A673 (cell line): ENCODE data around the gene IRF2. TPM values are rescaled to one million over a fixed set of nuclear protein-coding genes. Genes with fewer than 3 reads are reported as not detected.

Experiments used
- BruUV-seq: library from RNA; stranded (reverse); fragments of 400-500 nt; replicated peaks from 2 replicates; lab custom pipeline; 2021; lab: Mats Ljungman, UMichigan
- CTCF ChIA-PET: fragments of 300-600 bp; sonication (Branson Sonifier 250); formaldehyde crosslinking; loops from one replicate; lab custom pipeline; 2022; ENCODE audit warnings: antibody characterized with exemption; lab: Charles Lee
- POLR2A ChIA-PET: fragments of 300-600 bp; sonication (Branson Sonifier 250); formaldehyde crosslinking; loops from one replicate; lab custom pipeline; 2022; ENCODE audit warnings: antibody characterized with exemption; ENCODE audit not compliant: low non-redundant PET; lab: Charles Lee
- DNase-seq: peaks from one replicate; pipeline ENCODE4 v3.0.0-alpha.2; 2015; ENCODE audit warnings: low spot score
- H3K27ac ChIP-seq: fragments of 200-600 bp; sonication (generic); 2 replicates; pipeline ENCODE4 v1.5.1; 2016; ENCODE audit warnings: mixed run types, low read depth, mild to moderate bottlenecking, mixed read lengths, antibody characterized with exemption, low read length; ENCODE audit not compliant: poor library complexity, severe bottlenecking
- H3K27me3 ChIP-seq: fragments of 200-600 bp; sonication (generic); replicated peaks from 2 replicates; pipeline ENCODE4 v1.6.1; 2017; ENCODE audit warnings: mixed run types, low read depth, mild to moderate bottlenecking, mixed read lengths, antibody characterized with exemption, low read length; ENCODE audit not compliant: insufficient read depth, poor library complexity
- H3K36me3 ChIP-seq: fragments of 200-600 bp; sonication (generic); 2 replicates; pipeline ENCODE4 v1.6.1; 2016; ENCODE audit warnings: mixed run types, mild to moderate bottlenecking, mixed read lengths, antibody characterized with exemption, low read length; ENCODE audit not compliant: insufficient read depth, poor library complexity, severe bottlenecking
- H3K4me1 ChIP-seq: fragments of 200-600 bp; sonication (generic); 2 replicates; pipeline ENCODE4 v1.6.1; 2017; ENCODE audit warnings: mixed run types, mild to moderate bottlenecking, mixed read lengths, antibody characterized with exemption, low read length; ENCODE audit not compliant: insufficient read depth, poor library complexity, severe bottlenecking
- H3K4me3 ChIP-seq: fragments of 200-600 bp; sonication (generic); 2 replicates; pipeline ENCODE4 v1.5.1; 2016; ENCODE audit warnings: low read depth, mixed run types, mild to moderate bottlenecking, mixed read lengths, low read length; ENCODE audit not compliant: poor library complexity, severe bottlenecking
- H3K9me3 ChIP-seq: fragments of 200-600 bp; sonication (generic); 2 replicates; pipeline ENCODE4 v1.6.1; 2016; ENCODE audit warnings: mixed run types, low read depth, mild to moderate bottlenecking, mixed read lengths, antibody characterized with exemption, low read length; ENCODE audit not compliant: poor library complexity, severe bottlenecking
- CTCF ChIP-seq: fragments of 300-800, 200-600 bp; sonication (generic); conservative IDR thresholded peaks from 2 replicates; pipeline ENCODE4 v1.5.1; 2017; ENCODE audit warnings: low read depth, mild to moderate bottlenecking, antibody characterized with exemption, low read length, moderate library complexity, mixed read lengths
- EZH2 ChIP-seq: fragments of 200-600 bp; sonication (generic); IDR thresholded peaks from 2 replicates; pipeline ENCODE4 v1.6.1; 2017; ENCODE audit warnings: borderline replicate concordance, low read depth, mild to moderate bottlenecking, mixed read lengths, antibody characterized with exemption, low read length; ENCODE audit not compliant: poor library complexity, severe bottlenecking
- intact Hi-C: fragments of 100-400 bp; cut with micrococcal nuclease; formaldehyde crosslinking; loops from one replicate; pipeline ENCODE4 v1.10.0; 2022; ENCODE audit not compliant: unreplicated experiment
- total RNA-seq: library from RNA; stranded (reverse); gene quantifications from 2 replicates; pipeline ENCODE4 v1.2.3, GENCODE V29; 2021

Gene IRF2
- total RNA-seq, 1 experiment from 2014 or later: 28.2 TPM

GRCh38 chr4:184430163-184430562, 44.2 kb downstream of the IRF2 start:
- DNase-seq: no peak
- intact Hi-C loops: no loop called here
- H3K4me3 ChIP-seq: no peak overlapping the region
- no peak overlapping the region for H3K27ac ChIP-seq
- no peaks in the 10 kb centered on the region for H3K9me3 ChIP-seq
- ChIA-PET CTCF (no interaction called here), POLR2A (no interaction called here)
- H3K27me3 ChIP-seq: no peaks in the 10 kb centered on the region
- H3K36me3 ChIP-seq: peaks cover 10% of the 10 kb centered on the region
- TF ChIP-seq EZH2 (no peak), CTCF (no peak)
- BruUV-seq: no TSS peak
- H3K4me1 ChIP-seq: no peaks in the 10 kb centered on the region

- no peak overlapping the region for H3K27ac ChIP-seq
- intact Hi-C loops: no loop called here
- H3K36me3 ChIP-seq: peaks cover 10% of the 10 kb centered on the region
- H3K4me1 ChIP-seq: no peaks in the 10 kb centered on the region
- CTCF ChIA-PET: no interaction called here
- H3K27me3 ChIP-seq: no peaks in the 10 kb centered on the region
- H3K9me3 ChIP-seq: no peaks in the 10 kb centered on the region
- no TSS peak for BruUV-seq
- TF ChIP-seq EZH2: no peak
- no peak for TF ChIP-seq CTCF
- DNase-seq: no peak
- POLR2A ChIA-PET: no interaction called here
- H3K4me3 ChIP-seq: no peak overlapping the region
Measured at GRCh38 chr4:184428787-184429186, 45.6 kb downstream of the IRF2 start.

- DNase-seq: no peak
- TF ChIP-seq CTCF (no peak), EZH2 (no peak)
- Histone ChIP-seq H3K4me1 (no peaks in the 10 kb centered on the region), H3K9me3 (peaks cover under 1% of the 10 kb centered on the region), H3K4me3 (no peak overlapping the region), H3K27ac (peak overlapping the region; percentile 21), H3K36me3 (peaks cover 17% of the 10 kb centered on the region), H3K27me3 (no peaks in the 10 kb centered on the region)
- CTCF ChIA-PET: no interaction called here
- no TSS peak for BruUV-seq
- intact Hi-C loops: no loop called here
- POLR2A ChIA-PET: interaction anchor here (0.6 kb wide), 1 partner anchor 35 kb away, joined by 4 read pairs; no protein-coding TSS in a partner anchor
Measured at GRCh38 chr4:184427687-184428086, 46.7 kb downstream of the IRF2 start.
